ENCODE data around the gene CHMP3. TPM values are rescaled to one million over a fixed set of nuclear protein-coding genes. Genes with fewer than 3 reads are reported as not detected.

Gene CHMP3
- total and polyA plus RNA-seq, 2 experiments from 2014 or later, result 57.0 to 74.4 TPM

GRCh38 chr2:86577817-86578456 lies 14.7 kb upstream of the CHMP3 start:
- no peak for DNase-seq (ENCODE audit: low spot score)
- no peak overlapping the region for H2AFZ ChIP-seq
- no peaks in the 10 kb centered on the region for H4K20me1 ChIP-seq (ENCODE audit: insufficient read depth, poor library complexity, severe bottlenecking)
- no peak overlapping the region for H3K27ac ChIP-seq
- H3K4me1 ChIP-seq (ENCODE audit: insufficient read depth), result no peaks in the 10 kb centered on the region
- no peaks in the 10 kb centered on the region for H3K27me3 ChIP-seq
- H3K4me2 ChIP-seq, result no peak overlapping the region
- H3K36me3 ChIP-seq (replicated peaks; ENCODE audit: insufficient read depth, low read depth), result no peaks in the 10 kb centered on the region
- no peaks in the 10 kb centered on the region for H3K79me2 ChIP-seq
- WGBS (ENCODE audit: low lambda C conversion rate, missing lambda C conversion rate), result 90% methylated on average over 2 of the region's 2 CpGs
- no peaks in the 10 kb centered on the region for H3K9me3 ChIP-seq (ENCODE audit: low read depth)
- H3K9me2 ChIP-seq (replicated peaks; ENCODE audit: insufficient read depth), result no peaks in the 10 kb centered on the region
- H3K4me3 ChIP-seq, result no peak overlapping the region
- TF ChIP-seq, protein P1, sequence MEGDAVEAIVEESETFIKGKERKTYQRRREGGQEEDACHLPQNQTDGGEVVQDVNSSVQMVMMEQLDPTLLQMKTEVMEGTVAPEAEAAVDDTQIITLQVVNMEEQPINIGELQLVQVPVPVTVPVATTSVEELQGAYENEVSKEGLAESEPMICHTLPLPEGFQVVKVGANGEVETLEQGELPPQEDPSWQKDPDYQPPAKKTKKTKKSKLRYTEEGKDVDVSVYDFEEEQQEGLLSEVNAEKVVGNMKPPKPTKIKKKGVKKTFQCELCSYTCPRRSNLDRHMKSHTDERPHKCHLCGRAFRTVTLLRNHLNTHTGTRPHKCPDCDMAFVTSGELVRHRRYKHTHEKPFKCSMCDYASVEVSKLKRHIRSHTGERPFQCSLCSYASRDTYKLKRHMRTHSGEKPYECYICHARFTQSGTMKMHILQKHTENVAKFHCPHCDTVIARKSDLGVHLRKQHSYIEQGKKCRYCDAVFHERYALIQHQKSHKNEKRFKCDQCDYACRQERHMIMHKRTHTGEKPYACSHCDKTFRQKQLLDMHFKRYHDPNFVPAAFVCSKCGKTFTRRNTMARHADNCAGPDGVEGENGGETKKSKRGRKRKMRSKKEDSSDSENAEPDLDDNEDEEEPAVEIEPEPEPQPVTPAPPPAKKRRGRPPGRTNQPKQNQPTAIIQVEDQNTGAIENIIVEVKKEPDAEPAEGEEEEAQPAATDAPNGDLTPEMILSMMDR (IDR thresholded peaks at IDR 0.05; ENCODE audit: poor library complexity), result no peak
- TF ChIP-seq EZH2 (IDR thresholded peaks at IDR 0.05; ENCODE audit: borderline replicate concordance) (no peak), EZH2phosphoT487 (IDR thresholded peaks at IDR 0.05; ENCODE audit: low read depth, severe bottlenecking, unreplicated experiment) (no peak)

DNA sequence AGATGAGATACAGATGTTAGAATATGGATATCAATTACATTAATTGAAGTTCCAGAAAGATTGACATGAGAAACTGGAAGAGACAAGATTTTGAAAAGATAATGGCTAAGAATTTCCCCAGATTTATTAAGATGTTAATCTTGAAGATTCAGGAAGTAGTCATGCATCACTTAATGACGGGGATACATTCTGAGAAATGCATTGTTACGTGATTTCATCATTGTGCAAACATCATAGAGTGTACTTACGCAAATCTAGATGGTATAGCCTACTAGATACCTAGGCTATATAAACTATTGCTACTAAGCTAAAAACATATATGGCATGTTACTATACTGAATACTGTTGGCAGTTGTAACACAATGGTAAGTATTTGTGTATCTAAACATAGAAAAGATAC lies 6.8 kb upstream of the CHMP3 start:
- Histone ChIP-seq H3K9me3 (ENCODE audit: low read depth) (no peaks in the 10 kb centered on the region), H3K4me2 (no peak overlapping the region), H3K27me3 (no peaks in the 10 kb centered on the region), H3K4me1 (ENCODE audit: insufficient read depth) (no peaks in the 10 kb centered on the region), H3K27ac (no peak overlapping the region), H4K20me1 (ENCODE audit: insufficient read depth, poor library complexity, severe bottlenecking) (no peaks in the 10 kb centered on the region), H2AFZ (no peak overlapping the region), H3K4me3 (no peak overlapping the region), H3K36me3 (replicated peaks; ENCODE audit: insufficient read depth, low read depth) (no peaks in the 10 kb centered on the region), H3K9me2 (replicated peaks; ENCODE audit: insufficient read depth) (no peaks in the 10 kb centered on the region), H3K79me2 (no peaks in the 10 kb centered on the region)
- WGBS (ENCODE audit: low lambda C conversion rate, missing lambda C conversion rate), result 93% methylated on average over 3 of the region's 3 CpGs
- no peak for DNase-seq (ENCODE audit: low spot score)
- TF ChIP-seq EZH2phosphoT487 (IDR thresholded peaks at IDR 0.05; ENCODE audit: low read depth, severe bottlenecking, unreplicated experiment) (no peak), EZH2 (IDR thresholded peaks at IDR 0.05; ENCODE audit: borderline replicate concordance) (no peak)
- TF ChIP-seq, protein P1 (IDR thresholded peaks at IDR 0.05; ENCODE audit: poor library complexity), result no peak

DNA sequence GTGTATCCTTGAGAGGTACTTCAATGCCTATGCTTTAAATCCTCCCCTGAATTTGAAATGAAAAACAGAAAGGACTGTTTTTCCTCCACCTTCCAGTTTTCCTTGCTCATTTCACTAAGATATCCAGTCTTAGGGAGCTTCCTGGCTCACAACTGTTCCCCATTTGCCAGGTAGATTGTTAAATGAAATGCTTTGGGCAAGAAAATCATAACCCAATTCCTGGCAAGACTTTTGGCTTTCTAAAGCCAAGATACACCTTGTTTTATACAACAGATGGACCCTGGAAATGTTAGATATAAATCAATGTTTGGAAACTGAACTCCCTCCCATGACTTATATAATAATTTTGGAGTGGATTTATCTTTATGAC lies 3.6 kb upstream of the CHMP3 start:
- Histone ChIP-seq H3K4me3 (no peak overlapping the region), H3K9me2 (replicated peaks; ENCODE audit: insufficient read depth) (no peaks in the 10 kb centered on the region), H2AFZ (no peak overlapping the region), H3K4me2 (no peak overlapping the region), H3K79me2 (peaks cover 8% of the 10 kb centered on the region), H3K4me1 (ENCODE audit: insufficient read depth) (peaks cover 5% of the 10 kb centered on the region), H3K36me3 (replicated peaks; ENCODE audit: insufficient read depth, low read depth) (no peaks in the 10 kb centered on the region), H3K9me3 (ENCODE audit: low read depth) (no peaks in the 10 kb centered on the region), H4K20me1 (ENCODE audit: insufficient read depth, poor library complexity, severe bottlenecking) (no peaks in the 10 kb centered on the region), H3K27ac (no peak overlapping the region), H3K27me3 (no peaks in the 10 kb centered on the region)
- TF ChIP-seq, protein P1 (IDR thresholded peaks at IDR 0.05; ENCODE audit: poor library complexity), result no peak
- no peak for TF ChIP-seq EZH2 (IDR thresholded peaks at IDR 0.05; ENCODE audit: borderline replicate concordance)
- TF ChIP-seq EZH2phosphoT487 (IDR thresholded peaks at IDR 0.05; ENCODE audit: low read depth, severe bottlenecking, unreplicated experiment), result no peak
- DNase-seq (ENCODE audit: low spot score), result no peak

Measured in hepatocyte (in vitro differentiated cells).